Neural progenitor cell (in vitro differentiated cells): ENCODE results near the gene THBS1.

Source experiments
- EZH2 ChIP-seq: fragments of 200-600 bp; sonication (generic); IDR thresholded peaks from 2 replicates; pipeline ENCODE4 v1.6.1; 2017; ENCODE audit warnings: antibody characterized with exemption, mild to moderate bottlenecking, moderate library complexity
- TF ChIP-seq, protein P1 (sequence below): fragments of 200-600 bp; sonication (generic); IDR thresholded peaks from 2 replicates; pipeline ENCODE4 v1.5.1; 2017; ENCODE audit warnings: antibody characterized with exemption, mild to moderate bottlenecking

DNA sequence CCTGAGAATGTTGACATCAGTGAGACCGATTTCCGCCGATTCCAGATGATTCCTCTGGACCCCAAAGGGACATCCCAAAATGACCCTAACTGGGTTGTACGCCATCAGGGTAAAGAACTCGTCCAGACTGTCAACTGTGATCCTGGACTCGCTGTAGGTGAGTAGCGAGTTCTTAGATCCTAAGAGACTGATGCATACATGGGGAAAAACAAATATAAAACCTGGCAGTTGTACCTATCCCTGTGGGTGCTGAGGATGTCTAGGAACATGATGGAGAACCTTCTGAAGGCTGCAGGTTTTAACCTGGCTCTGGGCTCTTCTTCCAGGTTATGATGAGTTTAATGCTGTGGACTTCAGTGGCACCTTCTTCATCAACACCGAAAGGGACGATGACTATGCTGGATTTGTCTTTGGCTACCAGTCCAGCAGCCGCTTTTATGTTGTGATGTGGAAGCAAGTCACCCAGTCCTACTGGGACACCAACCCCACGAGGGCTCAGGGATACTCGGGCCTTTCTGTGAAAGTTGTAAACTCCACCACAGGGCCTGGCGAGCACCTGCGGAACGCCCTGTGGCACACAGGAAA, 12.3 kb downstream of the THBS1 start:
- TF ChIP-seq EZH2, result no peak
- TF ChIP-seq, protein P1, sequence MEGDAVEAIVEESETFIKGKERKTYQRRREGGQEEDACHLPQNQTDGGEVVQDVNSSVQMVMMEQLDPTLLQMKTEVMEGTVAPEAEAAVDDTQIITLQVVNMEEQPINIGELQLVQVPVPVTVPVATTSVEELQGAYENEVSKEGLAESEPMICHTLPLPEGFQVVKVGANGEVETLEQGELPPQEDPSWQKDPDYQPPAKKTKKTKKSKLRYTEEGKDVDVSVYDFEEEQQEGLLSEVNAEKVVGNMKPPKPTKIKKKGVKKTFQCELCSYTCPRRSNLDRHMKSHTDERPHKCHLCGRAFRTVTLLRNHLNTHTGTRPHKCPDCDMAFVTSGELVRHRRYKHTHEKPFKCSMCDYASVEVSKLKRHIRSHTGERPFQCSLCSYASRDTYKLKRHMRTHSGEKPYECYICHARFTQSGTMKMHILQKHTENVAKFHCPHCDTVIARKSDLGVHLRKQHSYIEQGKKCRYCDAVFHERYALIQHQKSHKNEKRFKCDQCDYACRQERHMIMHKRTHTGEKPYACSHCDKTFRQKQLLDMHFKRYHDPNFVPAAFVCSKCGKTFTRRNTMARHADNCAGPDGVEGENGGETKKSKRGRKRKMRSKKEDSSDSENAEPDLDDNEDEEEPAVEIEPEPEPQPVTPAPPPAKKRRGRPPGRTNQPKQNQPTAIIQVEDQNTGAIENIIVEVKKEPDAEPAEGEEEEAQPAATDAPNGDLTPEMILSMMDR, result no peak
